Body of pancreas (tissue), 4 donors: Measurements from ENCODE around the gene CDCA4. TPM values are rescaled to one million over a fixed set of nuclear protein-coding genes. Genes with fewer than 3 reads are reported as not detected.

Source experiments
- ATAC-seq: fragments of 150-250 bp; one replicate; pipeline ENCODE4 v1.9.1; 2016
- DNase-seq, 4 donors: peaks; one replicate each; pipeline ENCODE4 v3.0.0-alpha.2; 2019
- H3K27ac ChIP-seq, 4 donors: fragments of 200-600 bp; sonication (generic); 1 replicate in 3 of 4; 2 replicates in 1 of 4; pipeline versions ENCODE4 v1.5.1 to v1.6.1; 2016 to 2019; ENCODE audit warnings: mild to moderate bottlenecking in 1 of 4, mixed read lengths in 1 of 4, moderate library complexity in 1 of 4
- H3K27me3 ChIP-seq, 2 donors: fragments of 200-600 bp; sonication (generic); one replicate each; pipeline ENCODE4 v1.6.0; 2016; ENCODE audit warnings: mild to moderate bottlenecking in 1 of 2
- H3K36me3 ChIP-seq, 2 donors: fragments of 200-600 bp; sonication (generic); replicated peaks in 1 of 2; 2 replicates each; pipeline ENCODE4 v1.5.1; 2016; ENCODE audit warnings: low read depth in 2 of 2; ENCODE audit not compliant: insufficient read depth in 1 of 2
- H3K4me1 ChIP-seq: fragments of 200-600 bp; sonication (generic); one replicate; pipeline ENCODE4 v1.6.0; 2016
- H3K4me3 ChIP-seq, 2 donors: fragments of 200-600 bp; sonication (generic); 1 replicate in 1 of 2; 2 replicates in 1 of 2; pipeline ENCODE4 v1.5.1; 2016 to 2019
- H3K9me3 ChIP-seq, 3 donors: fragments of 200-600 bp; sonication (generic); 1 replicate in 2 of 3; 2 replicates in 1 of 3; pipeline ENCODE4 v1.5.1; 2016
- CTCF ChIP-seq, 7 experiments: fragments of 450-650 bp in 4 of 7; fragments of 200-600 bp in 3 of 7; sonication (generic) in 3 of 7; IDR thresholded peaks; one replicate each; pipeline ENCODE4 v1.5.1; 2016 to 2019; ENCODE audit warnings: antibody characterized with exemption in 7 of 7
- POLR2A ChIP-seq, 3 donors: fragments of 450-650 bp; IDR thresholded peaks; one replicate each; pipeline ENCODE4 v1.6.1; 2016; ENCODE audit warnings: antibody characterized with exemption in 3 of 3, mild to moderate bottlenecking in 2 of 3
- WGBS, 2 donors: methylation state at CpG; one replicate each; pipeline ENCODE4 v1.1.5; 2017; 5-methylcytosine and 5-hydroxymethylcytosine counted together
- intact Hi-C: fragments of 100-400 bp; cut with DNase I; formaldehyde crosslinking; loops from one replicate; pipeline ENCODE4 v1.15.1; 2023
- total RNA-seq, 2 donors: library from RNA; depleted of rRNA; stranded (reverse); fragments of >200 nt; gene quantifications; one replicate each; pipeline ENCODE4 v1.1.0, GENCODE V29; 2016

The CDCA4 gene
- total RNA-seq, 2 donors from 2014 or later, result 2.6 to 4.7 TPM

GRCh38 chr14:105019861-105020814 is 745 bp downstream of the CDCA4 start:
- peak; percentile 16 to 34 (median 29) for DNase-seq
- TF ChIP-seq POLR2A (IDR thresholded peaks at IDR 0.05) (no peak), CTCF (IDR thresholded peaks at IDR 0.05) (no peak)
- intact Hi-C loops, result no loop called here
- peak; percentile 2 for ATAC-seq
- Histone ChIP-seq H3K27ac (peak overlapping the region in 3 of 4 donors; percentile 65 to 84 (median 72)), H3K36me3 (no peaks in the 10 kb centered on the region), H3K4me1 (peaks cover 32% of the 10 kb centered on the region), H3K9me3 (no peaks in the 10 kb centered on the region), H3K4me3 (peak overlapping the region; percentile 32 to 58), H3K27me3 (no peaks in the 10 kb centered on the region)
- 9 to 27% methylated on average over 22 to 66 of the region's 75 CpGs for WGBS, 2 donors

DNA sequence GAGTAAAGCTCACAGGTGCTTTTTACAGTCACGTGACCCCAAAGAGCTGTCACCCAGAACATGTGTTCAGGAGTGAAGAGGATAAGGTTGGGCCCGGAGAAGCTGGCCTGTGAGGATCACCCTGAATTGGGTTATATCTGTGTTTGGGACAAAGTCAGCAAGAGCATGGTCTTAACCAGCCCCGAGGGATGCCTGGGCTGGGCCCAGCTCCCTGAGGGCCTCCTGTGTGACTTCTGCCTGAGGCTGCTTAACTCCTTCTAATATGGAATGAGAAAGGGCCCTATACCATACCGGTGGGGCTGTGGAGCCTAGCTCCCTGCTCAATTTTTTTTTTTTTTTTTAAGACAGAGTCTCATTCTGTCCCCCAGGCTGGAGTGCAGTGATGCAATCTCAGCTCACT is 2.5 kb downstream of the CDCA4 start:
- no peak overlapping the region for H3K27ac ChIP-seq
- ATAC-seq (no peak), DNase-seq (no peak)
- no peak overlapping the region for H3K4me3 ChIP-seq
- no peaks in the 10 kb centered on the region for H3K36me3 ChIP-seq
- TF ChIP-seq CTCF (IDR thresholded peaks at IDR 0.05) (no peak), POLR2A (IDR thresholded peaks at IDR 0.05) (no peak)
- intact Hi-C loops, result no loop called here
- 75 to 83% methylated on average over 3 to 4 of the region's 4 CpGs for WGBS, 2 donors
- H3K4me1 ChIP-seq, result peaks cover 32% of the 10 kb centered on the region
- H3K9me3 ChIP-seq, result no peaks in the 10 kb centered on the region
- H3K27me3 ChIP-seq, result no peaks in the 10 kb centered on the region

- Histone ChIP-seq H3K27me3 (no peaks in the 10 kb centered on the region), H3K4me3 (no peak overlapping the region), H3K9me3 (no peaks in the 10 kb centered on the region), H3K27ac (no peak overlapping the region), H3K36me3 (peaks cover 0 to 3% of the 10 kb centered on the region in 2 donors), H3K4me1 (peaks cover 22% of the 10 kb centered on the region)
- WGBS, 2 donors, result 83 to 93% methylated on average over 4 to 6 of the region's 6 CpGs
- no peak for TF ChIP-seq CTCF (IDR thresholded peaks at IDR 0.05)
- TF ChIP-seq POLR2A (IDR thresholded peaks at IDR 0.05), result no peak
- DNase-seq (no peak), ATAC-seq (no peak)
- intact Hi-C loops, result no loop called here
These were observed 5.0 kb downstream of the CDCA4 start for GRCh38 chr14:105015905-105016304.

GRCh38 chr14:105015242-105015641 is 5.6 kb downstream of the CDCA4 start:
- H3K36me3 ChIP-seq, result peaks cover 0 to 6% of the 10 kb centered on the region in 2 donors
- H3K4me3 ChIP-seq, result no peak overlapping the region
- ATAC-seq (no peak), DNase-seq (no peak)
- WGBS, 2 donors, result 76 to 88% methylated on average over 9 of the region's 9 CpGs
- peaks cover 20% of the 10 kb centered on the region for H3K4me1 ChIP-seq
- H3K27ac ChIP-seq, result no peak overlapping the region
- H3K9me3 ChIP-seq, result no peaks in the 10 kb centered on the region
- no peaks in the 10 kb centered on the region for H3K27me3 ChIP-seq
- no peak for TF ChIP-seq POLR2A (IDR thresholded peaks at IDR 0.05)
- TF ChIP-seq CTCF (IDR thresholded peaks at IDR 0.05), result no peak
- intact Hi-C loops, result no loop called here
